Muscle layer of duodenum (tissue), 2 donors: ENCODE results near the gene FBXL7.

ENCODE experiments used
- H3K27ac ChIP-seq: one replicate; pipeline ENCODE4 v1.7.0; 2013; ENCODE audit warnings: mild to moderate bottlenecking, low read length
- H3K27me3 ChIP-seq: one replicate; pipeline ENCODE4 v1.7.0; 2013; ENCODE audit warnings: low read depth, mild to moderate bottlenecking, control low read depth, low read length
- H3K36me3 ChIP-seq, 2 donors: one replicate each; pipeline ENCODE4 v1.7.0; 2013; ENCODE audit warnings: low read length in 2 of 2, control low read depth in 1 of 2, mild to moderate bottlenecking in 1 of 2; ENCODE audit not compliant: insufficient read depth in 2 of 2, control insufficient read depth in 1 of 2
- H3K4me1 ChIP-seq, 2 donors: one replicate each; pipeline ENCODE4 v1.7.0; 2013; ENCODE audit warnings: low read length in 2 of 2, mild to moderate bottlenecking in 2 of 2, control low read depth in 1 of 2, moderate library complexity in 1 of 2; ENCODE audit not compliant: insufficient read depth in 2 of 2, control insufficient read depth in 1 of 2
- H3K4me3 ChIP-seq, 2 donors: one replicate each; pipeline ENCODE4 v1.7.0; 2013; ENCODE audit warnings: low read length in 2 of 2, low read depth in 1 of 2, mild to moderate bottlenecking in 1 of 2
- H3K9me3 ChIP-seq, 2 donors: one replicate each; pipeline ENCODE4 v1.7.0; 2013; ENCODE audit warnings: low read length in 2 of 2, control low read depth in 1 of 2, mild to moderate bottlenecking in 1 of 2; ENCODE audit not compliant: control insufficient read depth in 1 of 2
- donor health status: healthy.

FBXL7 gene

DNA sequence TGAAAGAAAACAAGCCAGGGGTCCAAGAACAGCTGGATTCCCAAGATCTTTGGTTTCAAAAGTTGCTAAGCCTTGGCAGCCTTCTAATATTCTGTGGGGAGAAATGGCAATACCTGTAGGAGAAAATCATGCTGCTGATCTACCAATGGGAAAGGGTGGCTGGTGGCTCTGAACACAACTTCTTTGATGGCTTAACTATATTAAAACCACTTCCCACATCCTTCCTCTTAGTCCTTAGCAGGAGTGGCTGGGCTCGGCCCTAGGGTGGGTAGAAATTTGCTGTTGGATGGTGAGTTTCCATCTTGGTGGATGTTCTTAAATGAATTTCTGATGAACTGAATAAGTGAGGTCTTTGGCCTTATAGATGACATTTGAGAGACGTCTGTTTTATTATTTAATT, 19.5 kb upstream of the FBXL7 start:
- Histone ChIP-seq H3K9me3 (no peaks in the 10 kb centered on the region), H3K4me1 (peaks cover 0 to 6% of the 10 kb centered on the region in 2 donors), H3K27ac (no peak overlapping the region), H3K27me3 (no peaks in the 10 kb centered on the region), H3K4me3 (no peak overlapping the region), H3K36me3 (no peaks in the 10 kb centered on the region)

DNA sequence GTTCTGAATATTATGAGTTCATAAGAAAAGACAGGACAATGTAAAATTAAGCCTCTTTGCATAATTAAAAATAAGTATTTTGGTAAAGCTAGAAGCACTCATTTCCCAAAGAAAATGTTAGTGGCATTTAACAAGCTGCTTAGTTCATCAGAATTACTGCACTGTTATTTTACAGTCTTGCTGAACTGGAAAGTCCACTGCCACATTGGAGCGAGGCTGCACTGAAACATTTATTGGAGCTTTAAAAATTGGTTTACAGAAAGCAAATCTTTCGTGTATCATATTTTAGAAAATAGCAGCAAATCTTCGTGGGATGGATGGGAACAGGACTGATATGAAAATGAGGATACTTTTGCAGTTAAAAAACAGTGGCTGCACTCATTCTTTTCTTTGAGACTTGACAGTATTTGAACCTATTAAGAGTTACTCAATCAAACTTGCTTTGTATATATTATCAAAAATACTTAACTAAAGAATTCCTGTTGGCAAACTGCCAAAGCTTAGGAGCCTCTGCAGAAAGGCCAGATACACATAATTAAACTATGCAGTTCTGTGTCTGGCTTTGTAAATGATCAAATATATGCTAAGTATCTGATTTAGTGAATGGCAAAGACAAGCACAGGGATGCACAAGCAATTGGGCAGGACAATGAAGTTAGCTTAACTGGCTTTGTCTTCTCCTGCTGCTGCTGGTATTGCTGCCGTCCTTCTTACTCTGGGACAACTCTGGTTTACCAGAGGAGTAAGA, 16.5 kb upstream of the FBXL7 start:
- H3K36me3 ChIP-seq: no peaks in the 10 kb centered on the region
- no peak overlapping the region for H3K27ac ChIP-seq
- H3K9me3 ChIP-seq: no peaks in the 10 kb centered on the region
- peaks cover 0 to 6% of the 10 kb centered on the region in 2 donors for H3K4me1 ChIP-seq
- H3K27me3 ChIP-seq: no peaks in the 10 kb centered on the region
- H3K4me3 ChIP-seq: no peak overlapping the region

- H3K4me3 ChIP-seq: no peak overlapping the region
- H3K36me3 ChIP-seq: no peaks in the 10 kb centered on the region
- peaks cover 0 to 6% of the 10 kb centered on the region in 2 donors for H3K4me1 ChIP-seq
- H3K9me3 ChIP-seq: no peaks in the 10 kb centered on the region
- no peak overlapping the region for H3K27ac ChIP-seq
- H3K27me3 ChIP-seq: no peaks in the 10 kb centered on the region
These were observed 12.8 kb upstream of the FBXL7 start for GRCh38 chr5:15487228-15487627.

- no peak overlapping the region for H3K4me3 ChIP-seq
- H3K36me3 ChIP-seq: no peaks in the 10 kb centered on the region
These were observed 10.3 kb upstream of the FBXL7 start for GRCh38 chr5:15489571-15490235.

DNA sequence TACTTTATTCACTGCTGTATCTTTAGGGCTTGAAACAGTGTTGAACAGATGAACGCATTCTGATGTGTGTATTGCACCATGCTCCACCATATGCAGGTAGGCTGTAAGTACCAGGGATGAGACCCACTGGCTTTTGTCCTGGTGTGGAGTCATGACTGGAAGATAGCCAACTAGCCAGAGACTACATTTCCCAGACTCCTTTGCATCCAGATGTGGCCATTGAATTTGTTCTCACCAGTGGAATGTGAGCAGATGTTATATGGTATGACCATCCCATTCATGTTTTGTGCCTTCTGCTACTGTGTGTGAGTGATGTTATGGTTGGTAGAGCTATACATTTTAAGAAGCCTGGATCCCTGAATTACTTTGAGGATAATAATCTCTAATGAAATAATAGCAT, 7.4 kb upstream of the FBXL7 start:
- H3K36me3 ChIP-seq: no peaks in the 10 kb centered on the region
- no peak overlapping the region for H3K4me3 ChIP-seq
- no peaks in the 10 kb centered on the region for H3K4me1 ChIP-seq
- H3K27me3 ChIP-seq: no peaks in the 10 kb centered on the region
- H3K27ac ChIP-seq: no peak overlapping the region
- H3K9me3 ChIP-seq: no peaks in the 10 kb centered on the region

More at GRCh38 chr5:15489571-15490235, 10.3 kb upstream of the FBXL7 start:
- no peaks in the 10 kb centered on the region for H3K27me3 ChIP-seq
- no peak overlapping the region for H3K27ac ChIP-seq
- no peaks in the 10 kb centered on the region for H3K4me1 ChIP-seq
- H3K9me3 ChIP-seq: no peaks in the 10 kb centered on the region

GRCh38 chr5:15493501-15493900, 6.5 kb upstream of the FBXL7 start:
- H3K27me3 ChIP-seq: no peaks in the 10 kb centered on the region
- H3K27ac ChIP-seq: no peak overlapping the region
- no peaks in the 10 kb centered on the region for H3K4me1 ChIP-seq
- no peaks in the 10 kb centered on the region for H3K36me3 ChIP-seq
- no peak overlapping the region for H3K4me3 ChIP-seq
- H3K9me3 ChIP-seq: no peaks in the 10 kb centered on the region

GRCh38 chr5:15495026-15495425, 5.0 kb upstream of the FBXL7 start:
- no peaks in the 10 kb centered on the region for H3K4me1 ChIP-seq

DNA sequence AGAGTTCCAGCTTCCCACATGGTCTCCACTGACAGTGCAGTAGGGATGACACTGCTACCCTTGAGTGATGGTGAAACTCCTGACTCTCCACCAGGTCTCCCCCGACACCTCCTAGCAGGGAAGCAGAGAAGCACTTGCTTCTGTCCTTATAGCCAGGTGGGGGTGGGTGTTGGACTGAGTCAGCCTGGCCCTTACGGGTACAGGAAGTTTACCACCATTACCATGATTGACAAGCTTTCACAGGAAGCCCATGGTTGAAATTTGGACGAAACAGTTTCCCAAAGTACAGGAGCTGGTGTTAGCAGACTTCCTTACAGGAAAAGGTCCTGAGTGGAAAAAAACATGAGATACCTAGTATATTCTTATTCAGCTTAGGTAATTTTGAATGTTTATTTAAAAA, 3.1 kb upstream of the FBXL7 start:
- H3K27ac ChIP-seq: no peak overlapping the region
- no peaks in the 10 kb centered on the region for H3K27me3 ChIP-seq
- H3K4me3 ChIP-seq: no peak overlapping the region
- H3K4me1 ChIP-seq: no peaks in the 10 kb centered on the region
- H3K36me3 ChIP-seq: no peaks in the 10 kb centered on the region
- no peaks in the 10 kb centered on the region for H3K9me3 ChIP-seq

More at GRCh38 chr5:15495026-15495425, 5.0 kb upstream of the FBXL7 start:
- Histone ChIP-seq H3K27ac (no peak overlapping the region), H3K36me3 (no peaks in the 10 kb centered on the region), H3K9me3 (no peaks in the 10 kb centered on the region), H3K4me3 (no peak overlapping the region), H3K27me3 (no peaks in the 10 kb centered on the region)

DNA sequence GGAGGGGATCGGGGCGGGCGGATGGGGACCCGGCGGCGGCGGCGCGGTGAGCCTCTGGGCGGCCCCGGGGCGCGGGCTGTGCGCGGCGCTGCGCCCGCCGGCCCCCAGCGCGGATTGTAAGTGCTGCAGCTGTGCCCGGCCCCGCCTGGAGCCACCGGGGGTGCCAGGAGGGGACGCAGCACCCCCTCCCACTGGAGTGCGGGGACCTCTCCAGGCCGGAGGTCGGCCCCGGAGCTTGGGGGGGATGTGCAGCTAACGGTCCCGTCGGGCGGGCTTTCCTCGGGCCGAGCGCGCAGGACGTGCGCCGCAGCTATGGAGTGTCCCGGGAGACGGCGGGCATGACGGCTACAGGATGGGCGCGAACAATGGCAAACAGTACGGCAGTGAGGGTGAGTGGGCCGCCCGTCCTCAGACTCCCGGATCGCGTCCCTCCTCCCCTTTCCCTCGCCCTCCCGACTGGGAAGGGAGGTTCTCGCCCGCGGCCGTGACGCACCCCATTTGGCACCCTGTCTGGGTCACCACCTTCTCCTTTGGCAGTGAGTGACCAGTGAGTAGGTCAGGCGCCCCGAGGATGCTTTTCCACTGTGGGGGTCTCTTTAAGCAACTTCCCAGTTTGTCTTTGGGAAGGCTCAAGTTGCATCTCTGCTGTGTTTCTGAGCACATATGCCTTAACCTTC, 483 bp downstream of the FBXL7 start:
- Histone ChIP-seq H3K4me3 (peak overlapping the region; percentile 65 to 93), H3K4me1 (peaks cover 0 to 8% of the 10 kb centered on the region in 2 donors), H3K36me3 (no peaks in the 10 kb centered on the region), H3K27me3 (no peaks in the 10 kb centered on the region), H3K9me3 (no peaks in the 10 kb centered on the region), H3K27ac (peak overlapping the region; percentile 67)

- Histone ChIP-seq H3K36me3 (no peaks in the 10 kb centered on the region), H3K27me3 (no peaks in the 10 kb centered on the region), H3K4me3 (peak overlapping the region; percentile 65 to 93), H3K9me3 (no peaks in the 10 kb centered on the region), H3K27ac (peak overlapping the region; percentile 67), H3K4me1 (peaks cover 0 to 8% of the 10 kb centered on the region in 2 donors)
These were observed 1.3 kb downstream of the FBXL7 start for GRCh38 chr5:15501091-15501791.

GRCh38 chr5:15502208-15502607, 2.2 kb downstream of the FBXL7 start:
- Histone ChIP-seq H3K9me3 (no peaks in the 10 kb centered on the region), H3K27me3 (no peaks in the 10 kb centered on the region), H3K27ac (peak overlapping the region; percentile 67), H3K4me3 (peak overlapping the region; percentile 31 to 93), H3K4me1 (peaks cover 0 to 8% of the 10 kb centered on the region in 2 donors), H3K36me3 (no peaks in the 10 kb centered on the region)
